GM19238 (cell line): ENCODE data around the gene PTPRCAP.
"Not testable (repeated sequence)": the region's sequence is repeated elsewhere in the genome, so short reads cannot be mapped to it uniquely, and the experiment has no call there.

ENCODE experiments used
- DNase-seq: peaks from one replicate; pipeline ENCODE4 v3.0.0; 2011; ENCODE audit warnings: low spot score; ENCODE audit not compliant: insufficient read length

PTPRCAP gene

DNA sequence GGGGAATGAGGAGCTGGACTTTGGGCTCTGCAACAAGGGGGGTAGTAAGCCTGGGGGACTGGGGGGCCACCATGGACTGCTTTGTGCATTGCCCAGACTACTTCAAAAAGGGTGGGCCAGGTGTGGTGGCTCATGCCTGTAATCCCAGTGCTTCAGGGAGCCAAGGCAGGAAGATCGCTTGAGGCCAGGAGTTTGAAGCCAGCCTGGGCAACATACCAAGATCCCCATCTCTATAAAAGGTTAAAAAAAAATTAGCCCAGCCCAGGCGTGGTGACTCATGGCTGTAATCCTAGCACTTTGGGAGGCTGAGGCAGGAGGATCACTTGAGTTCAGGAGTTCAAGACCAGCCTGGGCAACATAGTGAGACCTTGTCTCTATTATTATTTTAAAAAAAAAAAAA lies 28.0 kb upstream of the PTPRCAP start:
- DNase-seq = not testable (repeated sequence)

DNA sequence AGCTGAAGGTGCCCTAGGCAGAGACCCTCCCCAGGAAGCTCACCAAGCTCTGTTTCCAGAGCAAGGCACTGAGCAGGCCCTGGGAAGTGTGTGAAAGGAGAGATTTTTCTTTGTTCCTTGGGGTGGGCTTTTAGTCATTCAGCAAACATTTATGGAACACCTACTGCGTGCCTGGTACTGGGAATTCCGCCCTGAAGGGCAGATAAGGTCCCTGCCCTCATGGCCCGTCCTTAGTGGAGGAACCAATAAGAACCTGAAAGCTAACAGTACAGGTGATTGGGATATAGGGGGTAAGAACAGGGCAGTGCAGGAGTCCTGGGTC lies 27.7 kb upstream of the PTPRCAP start:
- no peak for DNase-seq

DNA sequence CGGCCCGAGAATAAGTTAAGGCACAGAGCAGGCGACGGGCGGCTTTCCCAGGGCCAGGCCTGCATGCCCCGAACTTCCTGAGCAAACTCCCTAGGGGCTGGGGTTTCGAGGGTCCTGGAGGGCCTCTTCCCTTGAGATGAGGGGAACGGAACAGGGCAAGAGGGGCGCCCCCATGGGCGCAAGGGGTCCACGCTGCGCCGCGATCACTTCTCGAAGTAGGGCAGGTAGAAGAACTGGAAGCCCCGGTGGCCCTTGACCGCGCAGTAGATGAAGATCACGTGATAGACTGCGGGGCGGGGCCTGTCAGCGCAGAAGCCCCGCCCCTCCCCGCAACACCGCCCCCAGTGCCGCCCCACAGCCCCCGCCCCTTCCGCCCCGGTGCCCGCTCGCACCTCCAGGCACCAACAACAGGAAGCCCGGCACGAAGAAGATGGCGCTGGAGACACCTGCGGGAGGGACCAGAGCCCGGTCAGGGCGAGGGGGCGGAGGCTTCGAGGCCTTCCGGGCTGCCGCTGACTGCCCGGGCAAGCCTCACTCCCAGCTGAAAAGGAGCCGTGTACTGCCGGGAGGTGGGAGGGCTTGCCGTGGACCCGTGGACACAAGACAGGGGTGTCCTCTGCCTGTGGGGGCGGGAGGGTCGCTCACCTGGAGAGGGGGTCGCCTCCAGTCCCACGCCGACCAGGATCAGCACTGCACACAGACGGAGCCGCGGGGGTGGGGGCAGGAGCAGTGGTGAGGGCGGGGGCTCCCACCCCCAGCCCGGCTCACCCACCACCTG lies 27.1 kb upstream of the PTPRCAP start:
- DNase-seq = peak; percentile 93

DNA sequence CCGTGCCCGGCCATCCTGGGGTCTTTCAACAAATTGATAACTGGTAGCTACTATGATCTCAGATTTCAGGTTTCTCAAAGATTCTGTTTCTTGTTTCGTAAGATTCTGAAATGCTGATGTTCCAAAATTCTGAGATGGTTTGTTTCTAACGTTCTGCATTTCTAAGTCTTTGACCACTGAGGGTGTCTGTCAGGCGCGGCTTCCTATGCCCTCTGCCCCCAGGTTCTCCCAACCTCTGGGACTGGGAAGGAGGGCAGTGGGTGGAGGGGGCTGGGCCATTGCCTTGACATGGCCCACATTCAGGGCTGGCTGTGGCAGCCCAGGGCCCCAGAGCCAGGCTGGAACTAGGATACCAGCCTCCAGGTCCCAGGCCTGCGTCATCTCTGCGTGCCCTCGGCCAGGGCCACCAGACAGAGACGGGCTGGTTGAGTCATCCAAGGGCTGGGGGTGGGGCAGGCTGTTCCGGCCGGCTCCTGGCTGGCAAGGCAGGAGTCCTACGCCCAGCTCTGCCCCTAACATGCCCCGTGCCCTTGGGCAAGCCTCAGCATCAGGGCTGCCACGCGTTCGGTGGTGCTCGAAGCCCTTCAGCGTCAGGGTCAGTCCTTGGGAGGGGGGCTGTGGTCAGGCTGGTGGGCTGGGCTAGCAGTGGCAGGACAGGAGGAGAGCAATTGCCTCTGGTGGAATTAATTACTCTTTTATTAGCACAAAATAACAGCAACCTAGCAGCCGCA lies 26.4 kb upstream of the PTPRCAP start:
- no peak for DNase-seq

DNA sequence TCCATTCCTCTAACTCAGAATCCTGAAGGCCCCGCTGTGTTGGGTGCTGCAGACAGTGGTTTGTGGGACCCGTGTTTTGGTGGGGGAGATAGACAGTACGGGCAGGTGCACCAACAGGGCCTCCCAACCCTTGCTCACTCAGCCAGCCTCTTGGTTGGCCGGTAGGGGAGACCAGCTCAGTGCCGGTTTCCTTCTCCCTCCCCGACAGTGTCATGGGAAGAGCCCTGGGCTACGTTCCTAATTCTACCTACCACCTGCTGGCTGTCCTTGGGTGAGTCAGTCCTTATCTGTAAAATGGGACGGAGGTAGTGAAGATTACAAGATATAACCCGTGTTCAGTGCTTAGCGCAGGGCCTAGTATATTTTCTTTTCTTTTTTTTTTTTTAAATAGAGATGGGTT lies 25.7 kb upstream of the PTPRCAP start:
- DNase-seq = no peak

DNA sequence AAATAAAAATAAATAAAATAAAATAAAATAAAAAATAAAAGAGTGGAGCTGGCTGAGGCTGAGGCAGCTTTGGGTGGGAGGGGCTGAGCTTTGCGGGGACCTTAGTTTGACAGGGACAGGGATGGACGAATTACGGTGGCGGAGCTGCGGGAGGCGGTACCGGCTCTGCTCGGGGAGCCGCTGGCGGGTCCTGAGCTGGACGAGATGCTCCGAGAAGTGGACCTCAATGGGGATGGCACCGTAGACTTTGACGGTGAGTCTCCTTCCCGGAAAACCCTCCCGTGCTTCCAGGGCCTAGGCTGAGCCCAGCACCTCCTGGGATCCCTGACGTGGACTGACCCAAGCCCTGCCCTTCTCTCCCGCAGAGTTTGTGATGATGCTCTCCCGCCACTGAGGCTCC lies 20.8 kb upstream of the PTPRCAP start:
- no peak for DNase-seq

DNA sequence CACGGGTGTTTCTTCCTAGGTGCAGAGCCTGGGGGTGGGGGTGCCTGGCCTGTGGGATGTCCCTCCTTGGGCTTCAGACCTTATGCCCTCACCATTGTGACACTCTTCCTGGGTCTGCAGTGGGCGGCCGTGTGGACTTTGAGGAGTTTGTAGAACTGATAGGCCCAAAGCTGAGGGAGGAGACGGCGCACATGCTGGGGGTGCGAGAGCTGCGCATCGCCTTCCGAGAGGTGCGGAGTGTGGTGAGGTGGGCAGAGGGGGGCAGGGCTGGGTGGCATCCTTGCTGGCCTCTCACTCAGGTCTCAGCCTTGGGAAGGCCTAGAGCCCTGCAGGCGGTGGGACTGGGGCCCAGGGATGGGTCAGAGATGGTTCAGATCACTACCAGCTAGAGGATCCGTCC lies 20.0 kb upstream of the PTPRCAP start:
- no peak for DNase-seq

DNA sequence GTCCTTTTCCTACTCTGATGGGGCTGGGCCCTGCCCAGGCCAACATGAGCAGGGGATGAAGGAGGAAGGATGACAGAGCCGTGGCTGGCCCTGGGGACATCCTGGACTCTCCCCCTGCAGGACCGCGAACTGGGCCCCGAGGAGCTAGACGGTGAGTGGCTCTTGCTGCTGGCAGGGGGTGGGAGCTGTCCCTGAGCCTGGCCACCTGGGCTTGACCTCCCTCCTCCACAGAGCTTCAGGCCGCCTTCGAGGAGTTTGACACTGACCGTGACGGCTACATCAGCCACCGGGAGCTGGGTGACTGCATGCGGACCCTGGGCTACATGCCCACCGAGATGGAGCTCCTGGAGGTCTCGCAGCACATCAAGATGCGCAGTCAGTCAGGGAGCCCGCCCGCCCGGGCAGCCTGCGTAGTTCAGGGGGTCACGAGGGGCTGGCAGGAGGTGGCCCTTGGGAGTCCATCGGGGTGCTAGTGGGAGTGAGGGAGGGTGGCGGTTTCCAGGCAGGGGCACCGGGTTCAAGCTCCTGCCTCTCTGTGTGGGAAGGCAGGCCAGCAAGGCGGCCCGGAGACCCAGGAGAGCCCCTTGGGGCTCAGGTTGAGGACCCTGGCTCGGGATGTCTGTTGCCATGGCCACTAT lies 18.7 kb upstream of the PTPRCAP start:
- no peak for DNase-seq

DNA sequence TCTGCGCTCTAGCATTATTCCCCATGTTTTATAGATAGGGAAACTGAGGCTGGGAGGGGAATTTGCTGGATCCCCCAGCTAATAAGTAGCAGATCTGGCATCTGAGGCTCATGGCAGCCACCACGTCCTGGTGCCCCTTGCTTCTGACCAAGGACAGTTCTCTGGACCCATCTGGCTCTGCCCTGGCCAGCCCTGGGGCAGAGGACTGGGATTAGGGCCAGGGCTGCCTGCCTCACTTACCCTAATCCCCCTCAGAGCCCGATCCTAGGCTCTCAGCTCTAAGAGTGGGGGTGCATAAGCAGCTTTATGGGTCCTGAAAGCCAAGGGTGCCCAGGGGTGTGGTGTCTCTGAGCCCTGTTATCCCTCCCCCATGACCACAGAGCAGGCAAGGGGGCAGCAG lies 17.6 kb upstream of the PTPRCAP start, which contains the start of gene CABP4:
Gene CABP4, plus strand, starts transcription at position 301 of the 400 bp plus-strand sequence. Its CDS starts 70 bp downstream, at position 371.
- no peak for DNase-seq

DNA sequence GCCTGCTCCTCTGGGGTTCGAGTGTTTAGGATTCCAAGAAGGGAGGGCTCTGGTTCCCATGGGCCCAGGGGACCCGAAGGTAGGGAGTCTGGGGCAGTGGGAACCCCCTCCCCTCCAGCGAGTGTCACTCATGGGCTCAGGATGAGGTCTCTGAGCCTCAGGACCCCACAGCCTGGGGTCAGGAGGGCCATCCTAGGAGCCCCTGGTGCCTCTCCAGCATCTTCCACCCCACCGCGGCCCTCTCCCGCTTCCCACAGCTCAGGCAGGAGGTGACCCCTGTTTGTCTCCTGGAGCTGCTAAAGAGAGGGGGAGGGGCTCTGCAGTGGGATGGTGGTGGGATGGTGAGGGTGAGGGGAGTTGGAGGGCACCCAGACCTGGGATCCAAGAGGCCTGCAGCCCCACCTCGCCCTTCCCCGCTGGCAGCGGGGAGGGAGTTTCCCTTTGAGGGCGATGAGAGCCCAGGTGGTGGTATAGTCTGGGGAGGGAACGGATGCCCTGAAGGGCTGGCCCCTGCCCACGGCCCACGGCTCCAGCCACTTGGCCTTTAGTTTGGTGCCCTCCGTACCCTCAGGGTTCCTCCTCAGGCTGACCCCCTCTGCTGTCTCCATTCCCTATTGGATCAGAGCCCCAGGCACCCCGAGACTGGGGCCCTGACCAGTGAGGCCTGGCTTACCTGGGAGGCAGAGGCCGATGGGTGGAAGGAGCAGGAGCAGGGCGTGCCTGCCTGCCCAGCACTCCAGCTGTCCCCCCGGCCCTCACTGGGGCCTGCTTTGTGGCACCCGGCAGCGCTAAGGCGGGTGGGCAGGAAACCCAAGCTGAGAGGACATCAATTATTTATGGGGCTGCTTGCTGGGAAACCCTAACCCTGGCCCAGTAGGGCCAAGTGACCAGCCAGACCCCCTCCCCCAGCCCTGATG lies 16.6 kb upstream of the PTPRCAP start:
- DNase-seq = no peak

DNA sequence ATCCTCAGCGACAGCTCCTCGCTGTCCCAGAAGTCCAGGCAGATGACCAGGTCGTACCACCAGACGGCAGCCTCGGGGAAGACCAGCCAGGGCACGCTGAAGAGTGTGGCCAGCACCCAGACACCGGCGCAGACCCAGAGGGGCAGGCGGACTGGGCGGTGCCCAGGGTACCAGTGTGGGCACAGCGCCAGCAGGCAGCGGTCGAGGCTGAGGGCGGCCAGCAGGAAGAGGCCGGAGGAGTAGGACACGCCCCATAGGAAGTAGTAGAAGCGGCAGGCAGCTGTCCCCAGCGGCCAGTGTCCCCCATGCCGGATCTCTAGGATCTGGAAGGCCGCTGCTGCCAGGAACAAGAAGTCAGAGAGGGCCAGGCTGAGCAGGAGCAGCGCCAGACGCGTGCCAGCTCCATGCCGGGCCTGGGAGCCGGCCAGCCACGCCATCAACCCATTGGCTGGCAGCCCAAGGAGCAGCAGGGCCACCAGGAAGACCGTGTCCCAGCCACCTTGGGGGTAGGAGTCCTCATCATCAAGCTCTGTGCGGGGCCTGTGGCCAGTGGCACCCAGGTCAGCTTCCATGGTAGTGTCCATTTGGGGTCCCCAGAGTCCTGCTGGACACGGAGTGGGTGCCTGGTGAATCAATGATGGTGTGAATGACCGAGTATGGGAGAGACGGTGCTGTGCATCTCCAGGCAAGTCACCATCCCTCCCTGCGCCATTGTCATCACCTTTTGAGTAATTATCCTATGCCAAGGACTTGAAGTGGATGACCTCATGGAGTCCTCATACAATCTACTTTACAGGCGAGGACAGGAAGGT lies 14.9 kb upstream of the PTPRCAP start, which contains the start of gene GPR152:
Gene GPR152, minus strand, starts transcription at position 589 of the 812 bp plus-strand sequence. Its CDS starts 5 bp downstream, at position 584.
- DNase-seq = no peak

DNA sequence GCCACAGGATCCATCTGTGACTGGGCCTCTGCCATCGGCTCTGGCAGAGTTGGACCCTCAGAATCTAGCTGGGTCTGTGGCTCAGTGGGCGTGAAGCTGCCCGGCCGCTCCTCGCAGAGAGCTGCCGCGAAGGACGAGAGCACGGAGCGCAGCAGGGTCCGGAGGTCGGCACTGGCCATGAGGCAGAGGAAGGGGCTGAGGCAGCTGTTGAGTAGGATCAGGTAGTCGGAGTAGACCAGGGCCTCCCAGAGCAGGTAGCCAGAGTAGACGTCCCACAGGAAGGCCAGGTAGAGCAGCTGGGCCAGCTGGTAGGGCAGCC lies 14.1 kb upstream of the PTPRCAP start:
- no peak for DNase-seq

DNA sequence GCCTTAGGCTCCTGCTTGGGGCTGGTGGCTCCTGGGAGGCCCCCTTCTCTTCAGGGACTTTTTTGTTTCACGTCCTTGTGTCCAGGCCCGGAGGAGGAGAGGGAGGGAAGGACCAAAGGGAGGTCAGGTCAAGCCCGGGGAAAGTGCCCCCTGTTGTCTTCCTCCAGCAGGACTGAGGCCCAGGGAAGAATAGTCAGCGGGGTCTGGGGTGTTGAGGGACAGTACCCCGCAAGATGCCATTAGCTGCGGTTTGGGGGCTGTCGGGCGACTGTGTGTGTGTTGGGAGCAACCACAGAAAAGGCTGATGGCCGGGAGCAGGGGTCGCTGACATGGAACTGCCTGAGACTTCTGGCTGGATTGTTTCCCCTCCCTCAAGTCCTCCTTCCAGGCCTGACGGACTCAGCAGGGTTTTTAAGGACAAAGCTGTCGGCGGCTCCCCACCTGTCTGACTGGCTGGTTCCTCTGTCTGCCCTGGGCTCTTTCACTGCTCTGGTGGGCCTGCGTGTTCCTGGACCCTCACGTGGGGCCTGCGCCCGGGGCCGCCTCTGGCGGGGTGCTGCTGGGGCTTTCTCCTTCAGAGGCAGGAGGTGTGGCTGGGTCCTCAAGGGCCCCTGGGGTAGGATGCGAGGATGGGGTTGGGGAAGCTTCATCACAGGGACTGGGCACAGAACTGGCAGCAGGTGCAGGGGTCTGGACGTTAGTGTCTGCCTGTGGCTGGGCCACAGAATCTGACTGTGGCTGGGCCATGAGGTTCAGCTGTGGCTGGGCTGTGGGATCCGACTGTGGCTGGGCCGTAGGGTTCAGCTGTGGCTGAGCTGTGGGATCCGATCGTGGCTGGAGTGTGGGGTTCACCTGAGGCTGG lies 13.5 kb upstream of the PTPRCAP start:
- DNase-seq = no peak

DNA sequence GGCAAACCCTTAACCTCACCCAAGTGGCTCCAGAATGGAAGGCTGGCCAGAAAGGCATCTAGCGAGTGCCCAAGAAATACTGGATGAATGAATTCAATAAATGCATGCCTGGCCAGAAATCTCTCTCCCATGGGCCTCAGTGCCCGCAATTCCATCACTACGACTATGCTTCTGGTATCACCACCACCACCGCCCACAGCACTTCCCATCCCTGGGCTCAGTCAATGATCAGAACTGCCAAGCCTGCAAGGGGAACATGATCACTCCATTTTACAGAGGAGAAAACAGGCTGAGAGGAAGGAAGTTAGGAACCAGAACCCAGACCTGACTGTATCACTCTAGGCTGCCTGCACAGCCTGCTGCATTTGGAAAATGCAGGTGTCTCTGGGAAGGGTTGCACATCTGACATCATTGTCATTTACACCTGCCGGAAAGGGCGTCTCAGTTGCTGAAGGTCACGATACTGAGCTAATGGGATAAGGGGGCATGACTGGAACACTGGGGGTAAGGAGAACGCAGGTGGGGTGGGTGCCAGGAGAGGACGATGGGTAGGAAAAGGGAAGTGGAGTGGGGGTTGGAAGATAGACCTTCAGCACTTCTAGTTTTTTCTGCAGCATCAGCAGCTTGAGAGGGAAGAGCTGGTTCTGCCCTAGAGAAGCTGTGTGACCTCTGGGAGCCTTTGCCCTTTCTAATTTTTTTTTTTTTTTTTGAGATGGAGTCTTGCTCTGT lies 11.8 kb upstream of the PTPRCAP start:
- DNase-seq = no peak

DNA sequence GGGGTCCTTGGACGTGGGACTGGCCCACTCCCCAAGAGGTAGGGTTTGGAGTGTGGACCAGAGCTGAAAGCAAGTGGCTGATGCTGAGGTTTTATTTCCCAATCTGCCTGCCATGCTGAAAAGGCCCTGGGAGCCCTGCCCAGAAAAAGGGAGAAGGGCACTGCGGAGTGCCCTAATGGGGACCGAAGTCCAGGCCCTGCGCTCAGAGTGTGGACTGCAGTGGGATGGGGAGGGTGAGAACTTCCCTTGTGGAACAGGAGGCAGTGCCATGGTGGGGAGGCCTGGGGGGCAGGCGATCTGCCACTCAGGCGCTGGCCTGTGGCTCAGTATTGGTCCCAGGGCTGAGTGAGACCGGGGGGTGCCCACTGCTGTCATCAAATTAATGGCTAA lies 10.7 kb upstream of the PTPRCAP start:
- no peak for DNase-seq

DNA sequence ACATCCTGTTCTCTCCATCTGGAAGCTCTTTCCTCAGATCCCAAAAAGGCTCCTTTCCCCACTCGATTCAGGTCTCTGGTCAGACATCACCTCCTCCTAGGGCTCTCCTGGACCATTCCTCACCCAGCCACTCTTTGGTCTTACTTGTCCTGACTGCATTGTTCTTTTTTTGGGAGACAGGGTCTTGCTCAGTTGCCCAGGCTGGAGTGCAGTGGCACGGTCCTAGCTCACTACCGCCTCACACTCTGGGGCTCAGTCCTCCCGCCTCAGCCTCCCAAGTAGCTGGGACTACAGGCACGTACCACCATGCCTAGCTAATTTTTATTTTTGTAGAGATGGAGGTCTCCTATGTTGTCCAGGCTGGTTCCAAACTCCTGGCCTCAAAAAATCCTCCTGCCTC lies 8.0 kb upstream of the PTPRCAP start:
- DNase-seq = no peak

DNA sequence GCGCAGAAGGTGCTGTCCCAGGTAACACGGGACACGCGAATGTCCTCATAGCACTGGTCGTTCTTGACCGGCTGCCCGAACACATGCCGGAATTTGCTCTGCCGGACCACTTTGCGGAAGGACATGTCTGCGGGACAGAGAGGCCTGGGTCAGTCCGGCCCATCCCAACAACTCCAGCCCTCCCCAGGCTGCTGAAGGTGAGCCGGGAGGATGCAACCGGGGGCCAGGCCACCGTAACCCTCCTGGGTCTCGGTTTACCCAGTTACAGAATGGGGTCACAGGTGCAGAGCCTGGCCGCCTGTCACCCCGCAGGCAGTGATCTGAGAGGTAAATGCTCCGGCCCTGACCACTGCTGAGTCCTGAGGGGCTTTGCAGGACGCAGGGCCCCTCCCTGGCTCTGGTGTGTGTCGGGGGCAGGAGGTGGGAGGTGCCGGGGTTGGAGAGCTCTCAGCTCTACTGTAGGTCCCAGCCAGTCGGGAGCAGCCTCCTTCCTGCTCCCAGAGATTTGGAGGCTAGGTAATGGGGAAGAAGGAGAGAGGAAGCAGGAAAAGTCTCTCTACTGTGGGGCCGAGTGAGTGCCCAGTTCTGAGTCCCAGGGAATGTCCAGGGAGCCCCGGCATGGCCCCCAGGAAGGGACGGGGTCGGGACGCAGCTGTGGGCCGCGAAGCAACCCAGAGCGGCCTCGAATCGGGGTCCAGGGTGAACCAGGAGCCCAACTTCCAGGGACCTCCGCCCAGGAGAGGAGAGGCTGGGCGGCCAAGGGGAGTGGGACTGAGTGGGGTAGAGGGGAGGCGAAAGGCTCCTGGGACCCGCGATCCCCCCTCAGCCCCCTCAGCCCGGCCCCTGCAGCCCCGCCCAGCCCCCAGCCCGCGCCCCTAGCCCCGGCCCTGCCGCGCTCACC lies 5.3 kb upstream of the PTPRCAP start:
- DNase-seq = no peak

DNA sequence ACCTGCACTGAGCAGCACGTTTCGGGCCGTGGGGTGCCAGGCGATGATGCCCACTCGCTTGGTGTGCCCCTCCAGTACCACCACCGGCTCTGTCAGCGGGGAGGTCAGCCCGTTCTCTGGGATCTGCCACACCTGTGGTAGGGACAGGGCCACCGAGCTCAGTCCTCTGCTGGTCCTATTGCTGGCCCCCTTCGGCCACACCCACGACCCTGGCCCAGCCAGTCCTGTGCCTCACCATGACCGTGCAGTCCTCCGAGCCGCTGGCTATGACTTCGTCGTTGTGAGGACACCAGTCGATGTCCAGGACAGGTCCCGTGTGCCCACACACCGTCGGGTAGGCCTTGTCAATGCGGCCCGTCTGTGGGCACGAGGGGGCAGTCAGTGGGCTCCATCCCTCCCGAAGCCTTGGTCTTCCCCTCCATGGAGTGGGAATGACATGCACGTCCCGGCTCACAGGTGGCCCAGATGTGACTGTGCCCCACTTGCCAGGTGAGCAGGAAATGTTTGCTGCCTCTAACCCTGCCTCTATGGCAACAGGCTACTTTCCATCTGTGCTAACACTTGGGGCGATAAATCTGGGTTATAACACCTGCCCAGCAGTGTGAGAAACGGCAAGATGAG lies 4.4 kb upstream of the PTPRCAP start:
- no peak for DNase-seq
